ENCODE measurements around the gene LRBA.

The LRBA gene

GRCh38 chr4:150589157-150589556, 425.9 kb downstream of the LRBA start:
- Histone ChIP-seq H4K8ac (ENCODE audit: low read depth, low read length) (no peak overlapping the region), H3K27me3 (ENCODE audit: control insufficient read depth in 3 of 3, insufficient read depth in 3 of 3, low read depth in 1 of 3, low read length in 3 of 3) (peaks cover 0 to 5% (median 0%) of the 10 kb centered on the region in 3 experiments), H2BK120ac (ENCODE audit: low read depth, low read length) (no peak overlapping the region), H2BK15ac (ENCODE audit: low read length) (no peak overlapping the region), H3K79me1 (ENCODE audit: low read depth, low read length) (no peaks in the 10 kb centered on the region), H3K18ac (ENCODE audit: low read length) (no peak overlapping the region), H3K4me1 (ENCODE audit: control insufficient read depth in 2 of 2, insufficient read depth in 1 of 2, low read depth in 1 of 2, low read length in 2 of 2) (peaks cover 8 to 10% of the 10 kb centered on the region in 2 donors), H2BK12ac (ENCODE audit: low read length) (no peak overlapping the region), H2AFZ (ENCODE audit: low read length) (no peak overlapping the region), H3K4ac (ENCODE audit: low read length) (no peak overlapping the region), H3K14ac (ENCODE audit: low read length) (no peak overlapping the region), H3K4me3 (ENCODE audit: low read length in 2 of 2) (no peak overlapping the region), H3K9me3 (replicated peaks in 1 of 2; ENCODE audit: control insufficient read depth in 2 of 2, insufficient read depth in 1 of 2, low read depth in 1 of 2, low read length in 2 of 2) (no peaks in the 10 kb centered on the region), H3K23ac (ENCODE audit: low read depth, low read length, poor library complexity) (no peak overlapping the region), H4K91ac (ENCODE audit: low read depth, low read length, poor library complexity) (no peak overlapping the region), H3K36me3 (replicated peaks in 1 of 2; ENCODE audit: control insufficient read depth in 2 of 2, insufficient read depth in 2 of 2, low read length in 2 of 2) (no peaks in the 10 kb centered on the region), H2AK5ac (ENCODE audit: low read depth, low read length) (no peak overlapping the region), H3K9ac (ENCODE audit: low read depth, low read length, poor library complexity) (no peak overlapping the region), H3K27ac (replicated peaks; ENCODE audit: low read length) (no peak overlapping the region), H3K4me2 (ENCODE audit: insufficient read depth, low read length, poor library complexity, severe bottlenecking) (no peak overlapping the region), H2BK5ac (ENCODE audit: low read length) (no peak overlapping the region)
- no peak for DNase-seq (ENCODE audit: low spot score)
- no CpG with 5 or more reads among the region's 2 CpGs for WGBS, 2 donors (ENCODE audit: extremely low coverage in 2 of 2, insufficient read length in 2 of 2, insufficient replicate concordance in 1 of 2)

DNA sequence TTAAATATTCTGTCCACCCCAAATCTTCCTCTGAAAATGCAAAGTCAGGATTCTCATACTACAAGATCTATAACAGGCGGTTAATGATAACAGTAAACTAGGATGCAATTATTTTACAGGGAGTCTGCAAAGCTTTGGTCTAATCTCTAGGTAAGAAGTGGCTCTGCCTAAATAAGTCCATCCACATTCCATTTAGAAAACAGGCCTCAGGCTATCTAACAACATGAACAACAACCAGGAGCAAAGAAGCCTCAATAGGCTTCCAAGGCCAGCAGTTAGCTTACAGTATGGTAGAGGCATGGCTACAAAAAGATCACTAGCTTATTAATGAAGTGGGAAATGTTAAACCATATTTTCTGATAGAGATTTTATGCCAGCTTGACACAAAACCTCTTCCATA, 426.8 kb downstream of the LRBA start:
- no CpG with 5 or more reads among the region's 1 CpG for WGBS, 2 donors (ENCODE audit: extremely low coverage in 2 of 2, insufficient read length in 2 of 2, insufficient replicate concordance in 1 of 2)
- H4K91ac ChIP-seq (ENCODE audit: low read depth, low read length, poor library complexity) = no peak overlapping the region

DNA sequence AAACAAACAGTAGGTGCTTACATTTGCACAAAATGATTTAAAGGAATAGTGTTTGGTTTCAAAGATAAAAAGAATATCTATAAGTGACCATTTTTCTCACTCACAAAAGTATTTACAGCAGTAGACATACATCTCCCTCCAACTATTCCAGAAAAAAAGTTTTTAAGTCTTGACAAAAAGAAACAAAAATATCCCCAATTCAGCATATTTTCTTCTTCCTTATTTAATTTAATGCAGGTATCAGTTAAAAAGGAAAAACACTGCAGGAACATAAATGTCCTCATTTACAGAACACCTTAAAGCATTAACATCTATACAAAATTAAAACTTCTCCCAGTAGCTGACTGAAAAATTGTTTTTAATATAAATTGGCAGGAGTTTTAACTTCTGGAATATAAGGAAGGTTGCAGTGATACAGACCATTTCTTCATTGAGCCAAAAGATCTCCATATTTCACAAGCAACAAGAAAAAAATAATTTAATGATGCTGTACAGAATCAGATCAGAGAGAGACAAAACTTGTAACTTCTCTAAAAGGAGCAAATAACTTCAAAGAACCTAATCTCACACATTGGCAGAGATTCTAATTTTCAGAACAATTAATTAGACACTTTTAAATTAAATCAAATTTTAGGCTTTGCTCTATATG, 428.8 kb downstream of the LRBA start:
- Histone ChIP-seq H3K36me3 (replicated peaks in 1 of 2; ENCODE audit: control insufficient read depth in 2 of 2, insufficient read depth in 2 of 2, low read length in 2 of 2) (no peaks in the 10 kb centered on the region), H2AK5ac (ENCODE audit: low read depth, low read length) (no peak overlapping the region), H3K9ac (ENCODE audit: low read depth, low read length, poor library complexity) (no peak overlapping the region), H3K4me1 (ENCODE audit: control insufficient read depth in 2 of 2, insufficient read depth in 1 of 2, low read depth in 1 of 2, low read length in 2 of 2) (peaks cover 11 to 16% of the 10 kb centered on the region in 2 donors), H3K27me3 (ENCODE audit: control insufficient read depth in 3 of 3, insufficient read depth in 3 of 3, low read depth in 1 of 3, low read length in 3 of 3) (peaks cover 0 to 19% (median 18%) of the 10 kb centered on the region in 3 experiments), H3K79me1 (ENCODE audit: low read depth, low read length) (peaks cover 2% of the 10 kb centered on the region), H3K4me2 (ENCODE audit: insufficient read depth, low read length, poor library complexity, severe bottlenecking) (no peak overlapping the region), H3K4me3 (ENCODE audit: low read length in 2 of 2) (no peak overlapping the region), H4K91ac (ENCODE audit: low read depth, low read length, poor library complexity) (no peak overlapping the region), H3K14ac (ENCODE audit: low read length) (no peak overlapping the region), H2BK5ac (ENCODE audit: low read length) (no peak overlapping the region), H2BK120ac (ENCODE audit: low read depth, low read length) (no peak overlapping the region), H3K9me3 (replicated peaks in 1 of 2; ENCODE audit: control insufficient read depth in 2 of 2, insufficient read depth in 1 of 2, low read depth in 1 of 2, low read length in 2 of 2) (no peaks in the 10 kb centered on the region), H3K18ac (ENCODE audit: low read length) (no peak overlapping the region), H2AFZ (ENCODE audit: low read length) (no peak overlapping the region), H2BK15ac (ENCODE audit: low read length) (no peak overlapping the region), H3K27ac (replicated peaks; ENCODE audit: low read length) (no peak overlapping the region), H2BK12ac (ENCODE audit: low read length) (no peak overlapping the region), H3K4ac (ENCODE audit: low read length) (no peak overlapping the region), H4K8ac (ENCODE audit: low read depth, low read length) (no peak overlapping the region), H3K23ac (ENCODE audit: low read depth, low read length, poor library complexity) (no peak overlapping the region)
- DNase-seq (ENCODE audit: low spot score) = no peak

More for the DNA sequence above, 426.8 kb downstream of the LRBA start:
- Histone ChIP-seq H3K9ac (ENCODE audit: low read depth, low read length, poor library complexity) (no peak overlapping the region), H2AFZ (ENCODE audit: low read length) (no peak overlapping the region), H3K18ac (ENCODE audit: low read length) (no peak overlapping the region), H2AK5ac (ENCODE audit: low read depth, low read length) (no peak overlapping the region), H3K4me1 (ENCODE audit: control insufficient read depth in 2 of 2, insufficient read depth in 1 of 2, low read depth in 1 of 2, low read length in 2 of 2) (peaks cover 11 to 15% of the 10 kb centered on the region in 2 donors), H4K8ac (ENCODE audit: low read depth, low read length) (no peak overlapping the region), H3K14ac (ENCODE audit: low read length) (no peak overlapping the region), H3K36me3 (replicated peaks in 1 of 2; ENCODE audit: control insufficient read depth in 2 of 2, insufficient read depth in 2 of 2, low read length in 2 of 2) (no peaks in the 10 kb centered on the region), H3K79me1 (ENCODE audit: low read depth, low read length) (peaks cover under 1% of the 10 kb centered on the region), H2BK15ac (ENCODE audit: low read length) (no peak overlapping the region), H3K27ac (replicated peaks; ENCODE audit: low read length) (no peak overlapping the region), H3K23ac (ENCODE audit: low read depth, low read length, poor library complexity) (no peak overlapping the region), H2BK12ac (ENCODE audit: low read length) (no peak overlapping the region), H2BK120ac (ENCODE audit: low read depth, low read length) (no peak overlapping the region), H3K27me3 (ENCODE audit: control insufficient read depth in 3 of 3, insufficient read depth in 3 of 3, low read depth in 1 of 3, low read length in 3 of 3) (peaks cover 0 to 13% (median 6%) of the 10 kb centered on the region in 3 experiments), H3K4me2 (ENCODE audit: insufficient read depth, low read length, poor library complexity, severe bottlenecking) (no peak overlapping the region), H3K4ac (ENCODE audit: low read length) (no peak overlapping the region), H3K9me3 (replicated peaks in 1 of 2; ENCODE audit: control insufficient read depth in 2 of 2, insufficient read depth in 1 of 2, low read depth in 1 of 2, low read length in 2 of 2) (no peaks in the 10 kb centered on the region), H3K4me3 (ENCODE audit: low read length in 2 of 2) (no peak overlapping the region), H2BK5ac (ENCODE audit: low read length) (no peak overlapping the region)
- DNase-seq (ENCODE audit: low spot score) = no peak

DNA sequence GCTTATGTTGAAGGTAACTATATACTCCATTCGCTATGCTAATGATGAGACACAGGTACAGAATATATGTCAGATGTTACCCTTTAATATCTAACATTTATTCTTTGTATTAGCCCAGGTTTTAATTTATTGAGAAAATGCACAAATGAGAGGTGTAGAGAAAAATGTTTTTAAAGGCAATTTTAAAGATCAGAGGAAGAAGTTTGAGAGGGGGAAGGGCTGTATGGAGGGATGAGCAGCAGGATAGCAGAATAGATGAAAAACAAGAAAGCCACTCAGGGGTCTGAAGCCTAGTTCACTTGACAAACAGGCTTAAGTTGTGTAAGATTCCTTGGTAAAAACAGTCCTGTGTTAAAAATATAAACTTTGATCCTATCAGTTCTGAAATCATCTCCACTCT, 429.5 kb downstream of the LRBA start:
- H3K18ac ChIP-seq (ENCODE audit: low read length) = no peak overlapping the region
- H2AFZ ChIP-seq (ENCODE audit: low read length) = no peak overlapping the region
- H3K27me3 ChIP-seq (ENCODE audit: control insufficient read depth in 3 of 3, insufficient read depth in 3 of 3, low read depth in 1 of 3, low read length in 3 of 3) = peaks cover 0 to 26% (median 18%) of the 10 kb centered on the region in 3 experiments
- no peak overlapping the region for H2BK12ac ChIP-seq (ENCODE audit: low read length)
- no peak overlapping the region for H3K27ac ChIP-seq (replicated peaks; ENCODE audit: low read length)
- no peak overlapping the region for H3K14ac ChIP-seq (ENCODE audit: low read length)
- H2BK15ac ChIP-seq (ENCODE audit: low read length) = no peak overlapping the region
- H2BK120ac ChIP-seq (ENCODE audit: low read depth, low read length) = no peak overlapping the region
- H3K36me3 ChIP-seq (replicated peaks in 1 of 2; ENCODE audit: control insufficient read depth in 2 of 2, insufficient read depth in 2 of 2, low read length in 2 of 2) = no peaks in the 10 kb centered on the region
- H2AK5ac ChIP-seq (ENCODE audit: low read depth, low read length) = no peak overlapping the region
- H3K4ac ChIP-seq (ENCODE audit: low read length) = no peak overlapping the region
- H3K23ac ChIP-seq (ENCODE audit: low read depth, low read length, poor library complexity) = no peak overlapping the region
- no peak overlapping the region for H4K91ac ChIP-seq (ENCODE audit: low read depth, low read length, poor library complexity)
- peaks cover 7 to 17% of the 10 kb centered on the region in 2 donors for H3K4me1 ChIP-seq (ENCODE audit: control insufficient read depth in 2 of 2, insufficient read depth in 1 of 2, low read depth in 1 of 2, low read length in 2 of 2)
- no peak for DNase-seq (ENCODE audit: low spot score)
- H4K8ac ChIP-seq (ENCODE audit: low read depth, low read length) = no peak overlapping the region
- H3K9ac ChIP-seq (ENCODE audit: low read depth, low read length, poor library complexity) = no peak overlapping the region
- peaks cover 2% of the 10 kb centered on the region for H3K79me1 ChIP-seq (ENCODE audit: low read depth, low read length)
- no CpG with 5 or more reads among the region's 1 CpG for WGBS, 2 donors (ENCODE audit: extremely low coverage in 2 of 2, insufficient read length in 2 of 2, insufficient replicate concordance in 1 of 2)
- no peaks in the 10 kb centered on the region for H3K9me3 ChIP-seq (replicated peaks in 1 of 2; ENCODE audit: control insufficient read depth in 2 of 2, insufficient read depth in 1 of 2, low read depth in 1 of 2, low read length in 2 of 2)
- no peak overlapping the region for H3K4me3 ChIP-seq (ENCODE audit: low read length in 2 of 2)
- H2BK5ac ChIP-seq (ENCODE audit: low read length) = no peak overlapping the region
- H3K4me2 ChIP-seq (ENCODE audit: insufficient read depth, low read length, poor library complexity, severe bottlenecking) = peak overlapping the region; percentile 21
